Stomach (tissue), 9 donors: ENCODE data around the gene BCOR. TPM values are rescaled to one million over a fixed set of nuclear protein-coding genes. Genes with fewer than 3 reads are reported as not detected.

ENCODE experiments used
- DNase-seq, 2 donors: peaks; one replicate each; pipeline versions ENCODE4 v3.0.0 to v3.0.0-alpha.2; 2013 to 2019
- H3K27ac ChIP-seq, 5 donors: fragments of 200-600 bp in 4 of 5; sonication (generic) in 4 of 5; one replicate each; pipeline ENCODE4 v1.5.1; 2013 to 2019; ENCODE audit warnings: mild to moderate bottlenecking in 1 of 5, moderate library complexity in 1 of 5
- H3K27me3 ChIP-seq, 3 donors: fragments of 200-600 bp; sonication (generic); one replicate each; pipeline ENCODE4 v1.5.1; 2017 to 2019; ENCODE audit warnings: mixed run types in 1 of 3
- H3K36me3 ChIP-seq, 4 donors: fragments of 200-600 bp; sonication (generic); 1 replicate in 3 of 4; 2 replicates in 1 of 4; pipeline ENCODE4 v1.5.1; 2016 to 2019
- H3K4me1 ChIP-seq, 4 donors: fragments of 200-600 bp; sonication (generic); one replicate each; pipeline ENCODE4 v1.5.1; 2016 to 2019
- H3K4me3 ChIP-seq, 4 donors: fragments of 200-600 bp; sonication (generic) in 3 of 4; one replicate each; pipeline ENCODE4 v1.5.1; 2016 to 2019; ENCODE audit warnings: mild to moderate bottlenecking in 1 of 4
- H3K9me3 ChIP-seq, 4 donors: fragments of 200-600 bp; sonication (generic); one replicate each; pipeline ENCODE4 v1.5.1; 2016 to 2019
- CTCF ChIP-seq, 7 experiments: fragments of 450-650 bp in 4 of 7; fragments of 200-600 bp in 3 of 7; sonication (generic) in 3 of 7; IDR thresholded peaks; one replicate each; pipeline ENCODE4 v1.5.1; 2016 to 2019; ENCODE audit warnings: antibody characterized with exemption in 7 of 7, control low read depth in 2 of 7, mild to moderate bottlenecking in 1 of 7
- EP300 ChIP-seq: sonication (generic); formaldehyde crosslinking; IDR thresholded peaks from one replicate; pipeline ENCODE4 v1.6.1; 2017; ENCODE audit warnings: antibody characterized with exemption
- POLR2A ChIP-seq, 4 donors: fragments of 450-650 bp; IDR thresholded peaks; one replicate each; pipeline ENCODE4 v1.6.1; 2016; ENCODE audit warnings: antibody characterized with exemption in 4 of 4, control low read depth in 2 of 4, mild to moderate bottlenecking in 1 of 4, moderate library complexity in 1 of 4
- POLR2AphosphoS5 ChIP-seq, 3 donors: sonication (generic); formaldehyde crosslinking; IDR thresholded peaks; one replicate each; pipeline ENCODE4 v1.6.1; 2016; ENCODE audit warnings: antibody characterized with exemption in 3 of 3
- WGBS, 5 donors: extraction: QIAGEN DNeasy Blood & Tissue Kit in 3 of 5; methylation state at CpG; one replicate each; pipeline versions ENCODE4 v1.1.5 to v1.1.7; 2013 to 2018; 5-methylcytosine and 5-hydroxymethylcytosine counted together
- intact Hi-C: fragments of 100-400 bp; cut with DNase I; formaldehyde crosslinking; loops from one replicate; pipeline ENCODE4 v1.15.1; 2023; ENCODE audit warnings: low total_unique reads
- polyA plus RNA-seq, 3 donors: library from polyadenylated mRNA; stranded (reverse); fragments of 200-250 nt; gene quantifications; one replicate each; pipeline ENCODE4 v1.2.3, GENCODE V29; 2013
- total RNA-seq, 5 donors: library from RNA; depleted of rRNA; stranded (reverse); fragments of >200 nt; gene quantifications; one replicate each; pipeline versions ENCODE4 v1.1.0 to v1.2.3, GENCODE V29; 2014 to 2016
- donor health status: healthy with polysubstance abuse.
- donor health status: Bipolar disorder and iron deficiency.
- donor health status: healthy.

BCOR gene
- total and polyA plus RNA-seq, 8 donors, result 4.4 to 45.5 (median 19.2) TPM

DNA sequence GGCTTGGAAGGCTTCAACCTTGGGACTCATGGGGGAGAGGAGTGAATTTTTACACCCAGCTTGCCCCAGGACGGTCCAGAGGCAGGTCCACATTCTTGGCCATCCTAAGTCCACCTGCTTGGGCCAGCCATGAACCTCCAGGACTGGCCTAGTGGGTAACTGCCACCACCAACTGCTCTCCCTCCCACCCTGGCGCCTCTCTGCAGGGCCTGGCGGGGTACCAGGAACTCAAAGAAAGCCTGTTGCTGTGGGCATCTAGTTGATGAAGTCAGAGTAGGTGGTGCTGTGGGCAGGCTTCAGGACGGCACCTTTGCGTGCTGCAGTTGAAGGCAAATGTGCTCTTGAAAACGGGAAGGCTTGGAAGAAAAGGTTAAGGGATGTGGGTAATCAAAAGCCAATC is 12.0 kb downstream of the BCOR start:
- DNase-seq, result peak in 1 of 2 donors; percentile 53
- peak overlapping the region; percentile 38 to 85 (median 75) for H3K27ac ChIP-seq
- H3K36me3 ChIP-seq, result no peaks in the 10 kb centered on the region
- H3K9me3 ChIP-seq, result no peaks in the 10 kb centered on the region
- intact Hi-C loops, result no loop called here
- peaks cover 39 to 100% (median 83%) of the 10 kb centered on the region in 4 donors for H3K4me1 ChIP-seq
- TF ChIP-seq POLR2AphosphoS5 (IDR thresholded peaks at IDR 0.05), result no peak
- TF ChIP-seq CTCF (IDR thresholded peaks at IDR 0.05), result no peak
- TF ChIP-seq POLR2A (IDR thresholded peaks at IDR 0.05), result no peak
- TF ChIP-seq EP300, result no peak
- peaks cover 0 to 28% (median 0%) of the 10 kb centered on the region in 3 donors for H3K27me3 ChIP-seq
- WGBS, 5 donors, result 15 to 64% (median 30%) methylated on average over 5 to 6 of the region's 6 CpGs
- H3K4me3 ChIP-seq, result no peak overlapping the region

- intact Hi-C loops, result no loop called here
- H3K4me1 ChIP-seq, result peaks cover 39 to 97% (median 78%) of the 10 kb centered on the region in 4 donors
- TF ChIP-seq POLR2A (IDR thresholded peaks at IDR 0.05), result no peak
- TF ChIP-seq CTCF (IDR thresholded peaks at IDR 0.05), result no peak
- no peak for TF ChIP-seq EP300
- peak; percentile 37 to 56 (median 52) for TF ChIP-seq POLR2AphosphoS5 (IDR thresholded peaks at IDR 0.05)
- peak overlapping the region in 1 of 4 donors; percentile 20 for H3K4me3 ChIP-seq
- WGBS, 5 donors, result 16 to 27% (median 16%) methylated on average over 18 of the region's 18 CpGs
- no peaks in the 10 kb centered on the region for H3K36me3 ChIP-seq
- H3K27me3 ChIP-seq, result peaks cover 0 to 22% (median 0%) of the 10 kb centered on the region in 3 donors
- H3K27ac ChIP-seq, result peak overlapping the region; percentile 38 to 85 (median 75)
- peaks cover 0 to 3% (median 0%) of the 10 kb centered on the region in 4 donors for H3K9me3 ChIP-seq
- peak in 1 of 2 donors; percentile 76 for DNase-seq
These were observed 12.6 kb downstream of the BCOR start for GRCh38 chrX:40085102-40085551.

DNA sequence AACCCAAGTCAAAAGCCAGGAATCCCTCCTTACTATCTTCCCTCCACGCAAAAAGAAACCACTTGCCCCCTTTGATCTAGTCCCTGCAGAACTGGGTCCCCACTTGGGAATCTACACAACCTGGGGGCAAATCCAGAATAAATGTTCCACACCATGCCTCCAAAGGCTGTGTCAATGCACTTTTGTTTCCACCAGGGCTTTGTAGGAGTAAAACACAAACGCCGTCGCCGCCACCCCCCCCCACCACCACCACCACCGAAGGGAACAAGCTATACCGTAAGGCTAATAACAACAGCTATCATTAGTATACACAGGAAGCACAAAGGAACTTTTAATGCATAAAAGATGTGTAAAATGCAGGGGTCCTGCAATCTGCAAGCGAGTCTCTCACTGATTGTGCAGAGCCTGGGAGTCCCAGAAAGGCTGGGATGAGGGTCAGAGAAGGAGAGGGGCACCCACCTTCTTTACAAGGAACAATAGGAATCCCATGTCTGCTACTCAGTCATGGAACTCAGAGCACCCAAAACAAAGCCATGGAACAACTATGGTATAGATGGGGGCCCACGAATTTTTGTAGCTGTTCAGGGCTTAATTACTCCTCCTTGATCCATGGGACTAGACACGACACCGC is 13.2 kb downstream of the BCOR start:
- intact Hi-C loops, result no loop called here
- no peak for DNase-seq
- Histone ChIP-seq H3K4me1 (peaks cover 35 to 97% (median 73%) of the 10 kb centered on the region in 4 donors), H3K9me3 (peaks cover 0 to 5% (median 0%) of the 10 kb centered on the region in 4 donors), H3K27me3 (peaks cover 0 to 19% (median 0%) of the 10 kb centered on the region in 3 donors), H3K4me3 (peak overlapping the region in 1 of 4 donors; percentile 48), H3K27ac (peak overlapping the region in 4 of 5 donors; percentile 23 to 85 (median 49)), H3K36me3 (no peaks in the 10 kb centered on the region)
- TF ChIP-seq POLR2AphosphoS5 (IDR thresholded peaks at IDR 0.05), result no peak
- no peak for TF ChIP-seq POLR2A (IDR thresholded peaks at IDR 0.05)
- TF ChIP-seq CTCF (IDR thresholded peaks at IDR 0.05), result no peak
- no peak for TF ChIP-seq EP300
- 11 to 44% (median 16%) methylated on average over 8 to 11 of the region's 11 CpGs for WGBS, 5 donors

DNA sequence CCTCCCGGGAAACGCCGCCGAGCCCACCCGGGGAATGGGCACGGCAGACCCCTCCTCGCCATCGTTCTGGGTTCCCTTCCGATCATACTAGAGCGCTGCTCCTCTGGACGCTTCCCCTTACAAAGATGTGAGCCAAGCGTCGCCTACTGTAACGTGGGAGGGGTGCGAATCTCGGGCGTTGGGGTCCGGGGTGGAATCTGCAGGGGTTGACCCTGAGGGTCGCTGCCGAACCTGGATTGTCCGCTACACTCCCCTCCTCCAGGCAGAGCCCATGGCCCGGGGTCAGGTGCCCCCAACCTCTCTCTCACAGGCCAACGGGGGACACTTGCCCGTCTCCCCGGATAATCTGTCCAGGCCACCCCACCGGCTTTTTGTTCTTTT is 13.8 kb downstream of the BCOR start:
- no peaks in the 10 kb centered on the region for H3K36me3 ChIP-seq
- H3K27me3 ChIP-seq, result peaks cover 0 to 19% (median 0%) of the 10 kb centered on the region in 3 donors
- WGBS, 5 donors, result 14 to 35% (median 18%) methylated on average over 16 to 26 of the region's 26 CpGs
- H3K9me3 ChIP-seq, result peaks cover 0 to 5% (median 0%) of the 10 kb centered on the region in 4 donors
- intact Hi-C loops, result no loop called here
- no peak for TF ChIP-seq CTCF (IDR thresholded peaks at IDR 0.05)
- no peak for TF ChIP-seq POLR2A (IDR thresholded peaks at IDR 0.05)
- TF ChIP-seq EP300, result no peak
- TF ChIP-seq POLR2AphosphoS5 (IDR thresholded peaks at IDR 0.05), result no peak
- H3K4me1 ChIP-seq, result peaks cover 34 to 92% (median 67%) of the 10 kb centered on the region in 4 donors
- peak overlapping the region; percentile 28 to 85 (median 67) for H3K27ac ChIP-seq
- DNase-seq, result no peak
- peak overlapping the region; percentile 37 to 48 (median 42) for H3K4me3 ChIP-seq
